Dendritic cell treated with granulocyte-macrophage colony-stimulating factor and Interleukin-4, amounts not matched to agents 40 ng/mL and 50 ng/mL, for 4 days (primary cell): ENCODE data around the gene RASGRP3.

ENCODE experiments used
- H3K27ac Mint-ChIP-seq: one replicate; pipeline ENCODE4 v1.8.0; 2022; ENCODE audit warnings: mild to moderate bottlenecking, mixed read lengths
- H3K27me3 Mint-ChIP-seq: one replicate; pipeline ENCODE4 v1.8.0; 2022; ENCODE audit warnings: mild to moderate bottlenecking, mixed read lengths
- H3K36me3 Mint-ChIP-seq: one replicate; pipeline ENCODE4 v1.8.0; 2022; ENCODE audit warnings: low read depth, mixed read lengths
- H3K4me1 Mint-ChIP-seq: one replicate; pipeline ENCODE4 v1.8.0; 2022; ENCODE audit warnings: low read depth, mixed read lengths
- H3K4me3 Mint-ChIP-seq: one replicate; pipeline ENCODE4 v1.8.0; 2022; ENCODE audit warnings: mild to moderate bottlenecking, moderate library complexity, mixed read lengths
- H3K9me3 Mint-ChIP-seq: one replicate; pipeline ENCODE4 v1.8.0; 2022; ENCODE audit warnings: mixed read lengths
- intact Hi-C: fragments of 100-400 bp; cut with micrococcal nuclease; formaldehyde crosslinking; loops from one replicate; pipeline ENCODE4 v1.15.0; 2022

RASGRP3 gene

GRCh38 chr2:33529771-33530481 is 53.5 kb downstream of the RASGRP3 start:
- H3K4me1 Mint-ChIP-seq, result peaks cover 31% of the 10 kb centered on the region
- H3K36me3 Mint-ChIP-seq, result peaks cover 66% of the 10 kb centered on the region
- no peaks in the 10 kb centered on the region for H3K9me3 Mint-ChIP-seq
- H3K27ac Mint-ChIP-seq, result no peak overlapping the region
- intact Hi-C loops, result loop anchor here (5.0 kb wide), 1 partner anchor 52 kb away; no protein-coding TSS in a partner anchor
- no peak overlapping the region for H3K4me3 Mint-ChIP-seq
- H3K27me3 Mint-ChIP-seq, result no peaks in the 10 kb centered on the region

- Mint-ChIP-seq H3K4me3 (no peak overlapping the region), H3K27ac (peak overlapping the region; percentile 32), H3K27me3 (no peaks in the 10 kb centered on the region), H3K9me3 (no peaks in the 10 kb centered on the region), H3K36me3 (peaks cover 74% of the 10 kb centered on the region), H3K4me1 (peaks cover 28% of the 10 kb centered on the region)
- intact Hi-C loops, result loop anchor here (5.0 kb wide), 1 partner anchor 51 kb away; no protein-coding TSS in a partner anchor
Observed at GRCh38 chr2:33530690-33531548, 54.5 kb downstream of the RASGRP3 start.

- peaks cover 26% of the 10 kb centered on the region for H3K4me1 Mint-ChIP-seq
Observed at GRCh38 chr2:33531549-33532059, 55.2 kb downstream of the RASGRP3 start.

DNA sequence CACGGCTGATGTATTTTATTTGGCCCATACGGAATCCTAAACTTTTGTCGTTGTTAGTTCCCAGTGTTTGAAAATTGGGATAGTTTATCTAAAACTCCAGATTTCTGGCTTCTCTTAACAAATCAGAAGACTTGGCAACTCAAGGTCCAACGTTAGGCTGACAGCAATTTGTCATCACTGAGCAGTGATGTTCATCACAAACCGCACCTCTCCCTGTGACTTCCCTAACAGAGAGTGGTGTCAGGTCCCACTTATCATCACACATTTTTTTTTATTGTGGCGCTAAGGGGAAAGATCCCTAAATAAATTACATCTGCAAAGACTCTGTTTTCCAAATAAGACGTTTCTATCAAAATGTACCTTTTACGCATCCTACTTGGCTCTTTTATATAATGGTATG is 55.7 kb downstream of the RASGRP3 start:
- H3K27me3 Mint-ChIP-seq, result no peaks in the 10 kb centered on the region
- H3K4me1 Mint-ChIP-seq, result peaks cover 26% of the 10 kb centered on the region
- intact Hi-C loops, result loop anchor here (5.0 kb wide), 1 partner anchor 50 kb away; no protein-coding TSS in a partner anchor
- no peak overlapping the region for H3K4me3 Mint-ChIP-seq
- no peak overlapping the region for H3K27ac Mint-ChIP-seq
- H3K9me3 Mint-ChIP-seq, result no peaks in the 10 kb centered on the region
- H3K36me3 Mint-ChIP-seq, result peaks cover 78% of the 10 kb centered on the region

More at GRCh38 chr2:33531549-33532059, 55.2 kb downstream of the RASGRP3 start:
- no peak overlapping the region for H3K4me3 Mint-ChIP-seq
- peaks cover 78% of the 10 kb centered on the region for H3K36me3 Mint-ChIP-seq
- intact Hi-C loops, result loop anchor here (5.0 kb wide), 1 partner anchor 51 kb away; no protein-coding TSS in a partner anchor
- no peak overlapping the region for H3K27ac Mint-ChIP-seq
- no peaks in the 10 kb centered on the region for H3K27me3 Mint-ChIP-seq
- H3K9me3 Mint-ChIP-seq, result no peaks in the 10 kb centered on the region

DNA sequence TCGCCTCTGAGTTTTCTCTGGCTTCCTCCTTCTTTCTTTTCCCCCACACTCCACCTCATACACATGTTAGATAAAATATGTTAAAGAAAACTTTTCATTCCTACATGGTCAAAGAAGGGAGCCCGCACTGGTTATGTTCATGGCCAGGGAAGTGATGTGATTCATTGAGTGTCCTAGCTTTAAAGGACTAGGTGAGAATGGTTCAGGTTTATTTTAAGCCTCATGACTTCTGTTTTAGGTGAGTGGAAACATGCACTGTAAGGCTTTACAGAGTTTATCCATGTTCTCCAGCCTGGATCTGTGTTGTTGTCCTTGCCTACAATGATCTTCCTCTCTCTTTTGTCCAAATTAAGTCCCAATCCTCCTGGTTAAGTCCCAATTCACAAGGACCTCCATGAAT is 56.5 kb downstream of the RASGRP3 start:
- Mint-ChIP-seq H3K27me3 (no peaks in the 10 kb centered on the region), H3K27ac (no peak overlapping the region), H3K36me3 (peaks cover 76% of the 10 kb centered on the region), H3K4me1 (peaks cover 20% of the 10 kb centered on the region), H3K9me3 (no peaks in the 10 kb centered on the region), H3K4me3 (no peak overlapping the region)
- intact Hi-C loops, result loop anchor here (5.0 kb wide), 1 partner anchor 49 kb away; no protein-coding TSS in a partner anchor

GRCh38 chr2:33535421-33535820 is 59.0 kb downstream of the RASGRP3 start:
- Mint-ChIP-seq H3K9me3 (no peaks in the 10 kb centered on the region), H3K4me3 (no peak overlapping the region), H3K36me3 (peaks cover 81% of the 10 kb centered on the region), H3K4me1 (peaks cover 9% of the 10 kb centered on the region), H3K27ac (no peak overlapping the region), H3K27me3 (no peaks in the 10 kb centered on the region)
- intact Hi-C loops, result no loop called here

DNA sequence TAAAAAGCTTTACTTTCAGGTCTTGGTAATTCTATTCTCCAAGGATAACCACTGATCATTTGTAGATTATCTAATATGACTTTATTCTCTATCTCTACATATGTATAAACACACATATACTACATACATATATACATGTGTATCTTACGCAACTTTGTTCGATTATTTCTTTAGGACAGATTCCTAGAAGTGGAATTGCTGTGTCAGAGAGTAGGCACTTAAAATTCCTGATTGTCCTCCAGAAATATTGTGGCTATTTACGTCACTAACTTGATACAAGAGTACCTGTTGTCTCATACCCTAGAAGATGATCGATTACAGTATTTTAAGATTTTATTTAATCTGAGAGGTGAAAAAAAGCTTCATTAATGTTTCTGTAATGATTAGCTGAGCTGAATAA is 64.8 kb downstream of the RASGRP3 start:
- H3K4me3 Mint-ChIP-seq, result no peak overlapping the region
- peaks cover 58% of the 10 kb centered on the region for H3K36me3 Mint-ChIP-seq
- intact Hi-C loops, result no loop called here
- H3K9me3 Mint-ChIP-seq, result no peaks in the 10 kb centered on the region
- H3K4me1 Mint-ChIP-seq, result no peaks in the 10 kb centered on the region
- no peak overlapping the region for H3K27ac Mint-ChIP-seq
- H3K27me3 Mint-ChIP-seq, result no peaks in the 10 kb centered on the region

GRCh38 chr2:33550206-33550605 is 73.8 kb downstream of the RASGRP3 start:
- H3K4me1 Mint-ChIP-seq, result peaks cover 38% of the 10 kb centered on the region
- H3K4me3 Mint-ChIP-seq, result no peak overlapping the region
- H3K36me3 Mint-ChIP-seq, result peaks cover 55% of the 10 kb centered on the region
- peaks cover 1% of the 10 kb centered on the region for H3K27me3 Mint-ChIP-seq
- peak overlapping the region; percentile 55 for H3K27ac Mint-ChIP-seq
- H3K9me3 Mint-ChIP-seq, result no peaks in the 10 kb centered on the region
- intact Hi-C loops, result no loop called here

DNA sequence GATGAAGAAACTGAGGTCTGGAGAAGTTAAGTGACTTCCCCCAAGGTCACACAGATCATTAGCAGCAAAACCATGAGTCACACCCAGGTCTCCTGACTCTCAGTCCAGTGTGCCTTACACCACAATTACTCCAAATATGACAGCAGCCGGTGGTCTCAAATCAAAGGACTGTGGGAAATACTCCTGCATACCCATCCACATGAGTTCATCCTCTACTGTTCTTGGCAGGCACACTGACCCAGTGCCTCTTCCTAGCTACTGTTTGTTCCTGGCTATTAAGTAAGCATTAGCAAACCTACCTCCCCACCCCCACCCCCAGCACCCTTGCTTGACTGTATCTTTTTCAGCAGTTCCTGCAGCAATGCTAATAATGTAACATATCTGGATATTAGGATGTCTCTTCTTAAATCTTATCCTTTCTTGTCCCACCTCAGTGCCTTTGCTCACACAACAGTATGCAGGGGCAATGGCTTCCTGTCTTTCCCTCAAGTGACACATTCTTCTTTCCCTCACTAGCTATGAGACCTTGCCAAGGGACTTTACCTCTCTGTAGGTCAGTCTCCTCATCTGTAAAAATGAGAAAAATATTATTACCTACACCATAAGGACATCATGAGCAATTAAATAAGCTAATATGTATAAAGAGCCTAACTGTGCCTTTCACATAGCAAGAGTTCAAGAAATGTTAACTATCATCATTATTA is 76.5 kb downstream of the RASGRP3 start:
- no peak overlapping the region for H3K4me3 Mint-ChIP-seq
- no peaks in the 10 kb centered on the region for H3K9me3 Mint-ChIP-seq
- H3K36me3 Mint-ChIP-seq, result peaks cover 46% of the 10 kb centered on the region
- peaks cover 45% of the 10 kb centered on the region for H3K4me1 Mint-ChIP-seq
- peak overlapping the region; percentile 81 for H3K27ac Mint-ChIP-seq
- intact Hi-C loops, result loop anchor here (1.0 kb wide), 1 partner anchor 29 kb away; no protein-coding TSS in a partner anchor
- no peaks in the 10 kb centered on the region for H3K27me3 Mint-ChIP-seq

GRCh38 chr2:33555681-33556080 is 79.2 kb downstream of the RASGRP3 start:
- intact Hi-C loops, result loop anchor here (2.0 kb wide), 1 partner anchor 77 kb away; no protein-coding TSS in a partner anchor
- Mint-ChIP-seq H3K36me3 (peaks cover 44% of the 10 kb centered on the region), H3K9me3 (no peaks in the 10 kb centered on the region), H3K4me3 (no peak overlapping the region), H3K27ac (peak overlapping the region; percentile 92), H3K4me1 (peaks cover 41% of the 10 kb centered on the region), H3K27me3 (no peaks in the 10 kb centered on the region)

DNA sequence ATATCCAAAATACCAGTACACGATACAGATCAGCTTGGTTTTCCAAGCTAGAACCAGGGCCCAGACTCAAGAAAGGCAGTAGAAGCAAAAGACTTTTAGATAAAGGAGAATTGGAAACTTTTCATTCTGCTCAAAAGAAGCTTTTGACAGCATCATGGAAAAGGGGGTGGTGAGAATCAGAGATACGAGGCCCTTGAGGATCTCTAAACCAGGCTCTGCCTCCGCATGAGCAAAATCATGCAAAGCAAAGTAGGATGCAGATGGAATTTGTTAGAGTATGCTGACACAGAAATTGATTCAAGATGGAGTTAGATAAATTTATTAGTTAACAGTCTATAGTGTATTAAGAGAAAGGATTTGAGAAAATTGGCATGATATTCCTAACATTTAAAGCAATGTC is 82.9 kb downstream of the RASGRP3 start:
- Mint-ChIP-seq H3K4me1 (peaks cover 16% of the 10 kb centered on the region), H3K4me3 (no peak overlapping the region), H3K36me3 (peaks cover 59% of the 10 kb centered on the region)

DNA sequence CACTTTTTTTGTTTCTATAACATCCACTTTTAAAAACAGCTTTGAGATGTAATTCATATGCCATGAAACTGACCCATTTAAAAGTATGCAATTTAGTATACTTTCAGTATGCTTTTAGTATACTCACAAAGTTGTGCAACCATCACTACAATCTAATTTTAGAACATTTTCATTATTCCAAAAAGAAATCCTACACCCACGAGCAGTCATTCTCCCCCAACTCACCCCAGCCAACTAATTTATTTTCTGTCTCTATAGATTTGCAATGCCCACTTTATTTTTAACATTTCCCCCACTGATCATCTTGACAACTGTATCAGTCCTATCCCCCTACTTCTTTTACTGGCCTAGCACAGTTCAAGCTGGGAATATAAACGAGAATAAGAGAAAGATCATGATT is 83.6 kb downstream of the RASGRP3 start:
- intact Hi-C loops, result no loop called here
- Mint-ChIP-seq H3K4me1 (peaks cover 9% of the 10 kb centered on the region), H3K36me3 (peaks cover 62% of the 10 kb centered on the region), H3K27ac (no peak overlapping the region), H3K9me3 (no peaks in the 10 kb centered on the region), H3K4me3 (no peak overlapping the region), H3K27me3 (no peaks in the 10 kb centered on the region)

More for the DNA sequence above, 82.9 kb downstream of the RASGRP3 start:
- H3K27me3 Mint-ChIP-seq, result no peaks in the 10 kb centered on the region
- H3K27ac Mint-ChIP-seq, result no peak overlapping the region
- no peaks in the 10 kb centered on the region for H3K9me3 Mint-ChIP-seq
- intact Hi-C loops, result no loop called here

DNA sequence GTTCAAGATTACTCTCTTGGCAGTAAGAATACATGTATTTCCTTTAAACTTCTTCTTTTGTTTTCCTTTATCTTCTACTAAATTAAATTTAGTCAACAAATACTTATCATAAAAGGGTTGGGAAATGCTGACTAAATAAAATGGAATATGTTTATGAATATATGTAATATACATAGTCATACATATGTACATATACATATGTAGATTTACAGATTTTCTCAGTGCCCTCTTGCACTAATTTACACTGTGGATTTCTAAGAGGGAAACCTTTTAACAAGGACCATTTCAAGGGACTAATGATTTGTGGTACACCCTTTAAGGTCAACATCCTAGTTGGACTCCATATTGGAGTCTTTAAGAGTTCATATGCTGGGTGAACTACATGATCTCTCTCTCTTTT is 85.4 kb downstream of the RASGRP3 start:
- H3K36me3 Mint-ChIP-seq, result peaks cover 73% of the 10 kb centered on the region
- no peaks in the 10 kb centered on the region for H3K4me1 Mint-ChIP-seq
- no peaks in the 10 kb centered on the region for H3K27me3 Mint-ChIP-seq
- H3K4me3 Mint-ChIP-seq, result no peak overlapping the region
- no peaks in the 10 kb centered on the region for H3K9me3 Mint-ChIP-seq
- no peak overlapping the region for H3K27ac Mint-ChIP-seq
- intact Hi-C loops, result no loop called here
